NCI-H2196 treated with DMSO at 0.1 percent for 48 hours (cell line): ENCODE data around the gene SIMC1.

Experiments used
- DNase-seq: peaks from one replicate; lab custom pipeline; 2025; ENCODE audit not compliant: unreplicated experiment; lab: John Stamatoyannopoulos, UW

The SIMC1 gene

GRCh38 chr5:176361437-176362232 lies 123.4 kb downstream of the SIMC1 start, which contains the start of gene KIAA1191:
TSS of gene KIAA1191 (minus strand) at chr5:176361764. CDS start at chr5:176359508, 2,256 bp downstream.
- DNase-seq: peak; percentile 82

DNA sequence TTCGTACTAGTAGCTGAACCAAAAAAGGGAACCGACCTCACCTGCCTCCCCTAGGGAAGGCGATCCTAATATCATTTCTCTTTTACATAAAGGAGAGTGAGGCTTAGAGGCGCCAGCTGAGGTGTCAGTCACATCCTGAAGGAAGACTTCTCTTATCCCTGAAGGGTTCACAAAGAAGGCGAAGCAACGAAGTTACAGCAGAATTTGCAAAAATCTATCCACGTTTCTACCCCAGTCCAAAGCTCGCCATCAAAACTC lies 123.9 kb downstream of the SIMC1 start:
- DNase-seq: no peak

GRCh38 chr5:176364765-176365350 lies 126.6 kb downstream of the SIMC1 start:
- DNase-seq: no peak

DNA sequence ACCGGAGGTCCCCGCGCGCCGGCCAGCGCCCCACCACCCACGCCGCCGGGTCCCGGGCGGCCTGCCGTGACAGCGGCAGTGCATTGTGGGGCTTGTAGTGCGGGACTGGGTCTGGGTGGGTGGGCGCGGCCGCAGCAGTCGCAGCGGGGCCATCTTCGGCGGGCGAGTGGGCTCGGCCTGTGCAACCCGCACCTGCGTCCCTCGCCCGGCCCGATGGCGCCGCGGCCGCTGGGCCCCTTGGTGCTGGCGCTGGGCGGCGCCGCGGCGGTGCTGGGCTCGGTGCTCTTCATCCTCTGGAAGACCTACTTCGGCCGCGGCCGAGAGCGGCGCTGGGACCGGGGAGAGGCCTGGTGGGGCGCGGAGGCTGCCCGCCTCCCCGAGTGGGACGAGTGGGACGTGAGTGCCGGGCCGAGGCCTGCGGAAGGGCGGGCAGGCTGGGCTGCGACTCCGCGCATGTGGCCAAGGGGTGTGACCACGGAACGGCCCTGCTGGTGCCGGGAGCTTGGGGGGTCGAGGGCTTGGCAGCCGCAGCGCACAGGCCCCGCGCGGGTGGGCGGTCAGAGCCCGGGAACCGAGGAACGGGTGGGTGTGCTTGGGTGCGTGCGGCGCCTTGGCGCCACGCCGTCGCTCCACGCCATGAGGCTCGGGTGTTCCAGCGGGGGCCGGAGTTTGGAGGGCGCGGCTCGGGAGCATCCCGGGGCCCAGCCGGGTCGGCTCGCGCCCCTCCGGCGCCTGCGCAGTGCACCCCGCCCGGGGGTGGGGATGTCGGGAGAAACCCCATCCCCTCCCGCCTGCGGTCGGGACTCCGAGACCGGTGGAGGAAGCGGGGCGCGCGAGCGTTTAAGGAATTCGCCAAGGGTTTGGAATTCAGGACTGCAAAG lies 127.4 kb downstream of the SIMC1 start, which contains the start of gene ARL10:
TSS of gene ARL10 (plus strand) at position 137 of the 881 bp plus-strand sequence. CDS start at position 214, 77 bp downstream.
- DNase-seq: no peak

- no peak for DNase-seq
Observed at GRCh38 chr5:176366232-176366894, 128.1 kb downstream of the SIMC1 start.

DNA sequence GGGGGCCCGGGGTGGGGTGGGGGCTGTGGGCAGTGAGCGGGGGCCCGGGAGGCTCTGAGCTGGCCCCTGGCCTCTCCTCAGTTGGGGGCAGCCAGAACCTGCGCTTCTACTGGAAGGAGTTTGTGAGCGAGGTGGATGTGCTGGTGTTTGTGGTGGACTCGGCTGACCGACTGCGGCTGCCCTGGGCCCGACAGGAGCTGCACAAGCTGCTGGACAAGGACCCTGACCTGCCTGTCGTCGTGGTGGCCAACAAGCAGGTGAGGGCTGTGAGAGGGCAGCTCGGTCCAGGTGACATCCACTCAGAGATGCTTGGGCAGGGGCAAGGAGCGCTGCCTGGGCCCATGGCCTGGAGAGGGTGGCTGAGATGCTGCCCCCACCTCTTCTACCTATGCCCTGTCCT lies 130.5 kb downstream of the SIMC1 start:
- no peak for DNase-seq

DNA sequence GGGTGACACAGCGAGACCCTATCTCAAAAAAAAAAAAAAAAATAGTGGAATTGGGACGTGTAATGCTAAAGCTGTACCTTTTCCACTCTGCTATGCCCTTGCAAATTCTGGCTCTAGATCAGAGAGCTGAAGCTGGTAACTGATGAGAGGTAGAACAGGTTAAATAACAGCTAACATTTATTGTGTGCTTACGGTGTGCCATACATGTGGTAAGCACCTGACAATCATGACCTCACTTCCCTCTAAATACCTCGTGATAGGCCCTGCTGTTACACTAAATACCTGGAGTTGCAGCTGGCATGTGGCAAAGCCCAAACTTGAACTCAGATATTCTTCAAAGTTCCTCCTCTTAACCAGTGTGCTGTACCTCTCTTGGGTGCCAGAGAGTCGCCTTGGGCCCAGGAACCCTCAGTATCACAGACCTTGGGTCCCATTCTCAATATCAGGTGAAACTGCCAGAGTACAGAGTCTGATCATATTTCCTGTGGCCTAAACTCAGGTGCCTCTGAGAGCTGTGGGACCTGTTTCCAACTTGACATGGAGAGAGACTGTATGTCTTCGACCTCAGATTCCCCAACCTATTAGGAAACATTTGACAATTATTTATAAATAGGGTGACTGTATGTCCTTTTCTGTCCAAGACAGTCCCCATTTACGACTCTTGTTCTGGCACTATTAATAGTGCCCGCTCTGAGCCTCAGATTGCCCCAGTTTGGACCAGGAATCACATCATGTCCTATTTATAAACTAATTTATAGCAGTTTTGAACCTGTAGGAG lies 131.9 kb downstream of the SIMC1 start:
- DNase-seq: no peak

- no peak for DNase-seq
Observed at GRCh38 chr5:176371621-176372539, 133.7 kb downstream of the SIMC1 start.

- DNase-seq: no peak
Observed at GRCh38 chr5:176373100-176373818, 135.0 kb downstream of the SIMC1 start.

DNA sequence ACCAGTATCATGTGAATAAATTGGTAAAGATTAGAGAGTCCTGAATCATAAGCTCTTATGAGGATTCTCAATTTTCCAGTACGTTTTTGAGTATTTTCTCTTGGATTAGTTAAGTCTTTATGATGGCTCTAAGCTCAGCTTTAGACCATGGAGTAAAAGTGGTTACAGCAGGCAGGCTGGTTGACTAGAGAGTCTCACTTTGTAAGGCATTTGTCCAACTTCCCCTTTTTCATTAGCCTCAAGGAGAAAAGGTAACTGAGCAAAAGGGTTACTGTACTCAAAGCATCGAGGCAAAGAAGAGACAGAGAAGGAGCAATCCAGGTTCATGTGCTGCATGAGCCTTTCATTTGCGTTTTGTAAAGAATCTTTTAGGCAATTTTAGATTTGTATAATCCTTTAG lies 141.7 kb downstream of the SIMC1 start:
- DNase-seq: no peak

DNA sequence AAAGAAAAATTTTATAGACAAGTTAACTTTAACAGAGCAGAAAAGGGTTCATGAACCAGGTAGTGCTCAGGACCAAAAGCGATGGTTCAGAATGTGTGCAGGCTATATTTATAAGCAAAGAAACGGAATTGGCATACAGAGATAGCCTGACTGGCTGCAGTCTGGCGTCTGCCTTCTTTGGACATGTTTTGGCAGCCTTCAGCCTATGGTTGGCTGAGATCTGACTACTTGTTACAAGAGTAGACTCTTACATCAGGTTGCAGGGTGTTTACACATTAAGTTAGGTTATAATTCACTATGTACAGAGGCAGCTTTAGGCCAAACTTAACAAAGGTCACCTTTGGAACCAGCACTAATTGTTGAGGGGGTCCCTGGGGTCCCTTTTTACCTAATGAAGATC lies 143.2 kb downstream of the SIMC1 start:
- no peak for DNase-seq

- no peak for DNase-seq
Observed at GRCh38 chr5:176381979-176382378, 143.8 kb downstream of the SIMC1 start.

GRCh38 chr5:176382721-176383120 lies 144.5 kb downstream of the SIMC1 start:
- DNase-seq: no peak

DNA sequence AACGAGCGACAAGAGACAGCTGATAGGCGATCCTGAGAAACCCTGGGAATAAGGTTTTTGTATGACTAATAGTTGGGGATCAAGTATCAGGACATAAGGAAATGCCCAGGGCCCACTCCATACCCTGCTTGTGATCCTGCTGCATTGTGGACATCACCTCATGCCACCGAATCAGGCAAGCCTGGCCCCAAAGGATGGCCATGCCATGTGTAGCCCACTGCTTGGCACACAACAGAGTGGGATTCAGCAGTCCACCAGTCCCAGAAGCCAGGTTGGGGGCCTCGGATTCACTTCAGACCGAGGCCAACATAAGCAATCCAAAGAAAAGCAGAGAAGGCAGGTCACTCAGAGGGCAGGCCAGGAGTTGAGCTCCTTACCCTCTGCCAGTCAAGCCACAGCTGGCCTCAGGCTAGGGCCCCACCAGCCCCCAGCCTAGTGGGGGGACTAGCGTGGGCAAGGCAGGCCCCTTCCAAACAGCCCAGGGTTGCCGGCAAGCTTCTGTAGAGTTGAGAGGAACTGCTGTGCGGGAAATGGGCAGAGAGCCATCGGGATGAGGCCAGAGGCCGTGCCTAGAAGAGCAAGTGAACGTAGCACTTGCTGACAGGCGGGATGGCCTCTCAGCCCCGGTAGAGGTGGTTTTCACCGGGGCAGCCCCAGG lies 145.2 kb downstream of the SIMC1 start:
- no peak for DNase-seq

GRCh38 chr5:176383961-176384360 lies 145.7 kb downstream of the SIMC1 start:
- DNase-seq: no peak

DNA sequence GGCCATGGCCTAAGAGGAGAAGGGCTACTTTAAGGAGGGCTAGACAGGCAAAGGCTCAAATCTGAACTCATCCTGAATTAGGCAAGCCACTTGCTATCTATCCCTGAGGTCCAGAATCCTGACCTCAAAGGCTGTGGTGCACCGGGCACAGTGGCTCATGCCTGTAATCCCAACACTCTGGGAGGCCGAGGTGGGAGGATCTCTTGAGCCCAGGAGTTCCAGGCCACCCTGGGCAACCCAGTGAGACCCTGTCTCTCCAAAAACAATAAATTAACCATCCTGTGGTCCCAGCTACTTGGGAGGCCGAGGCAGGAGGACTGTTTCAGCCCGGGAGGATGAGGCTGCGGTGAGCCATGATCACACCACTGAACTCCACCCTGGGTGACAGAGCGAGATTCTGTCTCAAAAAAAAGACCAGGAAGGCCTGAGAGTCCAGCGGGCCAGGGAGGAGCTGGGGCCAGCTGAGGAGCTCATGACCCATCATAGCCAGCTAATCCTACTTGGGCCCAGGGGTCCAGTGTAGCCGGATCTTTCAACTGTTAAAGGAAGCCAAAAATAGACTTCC lies 146.2 kb downstream of the SIMC1 start:
- no peak for DNase-seq

- no peak for DNase-seq
Observed at GRCh38 chr5:176384991-176385390, 146.8 kb downstream of the SIMC1 start.

DNA sequence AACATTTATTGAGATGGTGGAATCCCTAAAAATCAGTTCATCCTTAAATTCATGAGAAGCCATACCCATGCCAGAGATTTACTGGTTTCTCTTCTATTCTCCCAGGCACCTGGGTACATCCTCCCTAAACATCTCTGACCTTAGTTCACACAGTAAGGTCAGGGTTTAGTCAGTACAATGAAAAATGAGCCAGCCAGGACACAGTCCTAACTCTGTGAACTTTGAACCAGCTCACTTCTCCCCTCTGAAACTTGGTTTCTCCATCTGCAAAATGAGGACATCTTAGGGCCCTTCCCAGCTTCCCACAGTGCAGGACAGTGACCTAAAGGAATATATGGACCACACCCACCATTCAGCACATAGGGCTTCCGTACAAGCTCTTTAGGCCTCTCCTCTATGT lies 148.3 kb downstream of the SIMC1 start:
- no peak for DNase-seq
